Measurements from ENCODE around the gene ERFE.

The ERFE gene

GRCh38 chr2:238139196-238140039 lies 19.4 kb upstream of the ERFE start:
- DNase-seq (ENCODE audit: low read depth in 2 of 2), result peak in 1 of 2 donors; percentile 18

DNA sequence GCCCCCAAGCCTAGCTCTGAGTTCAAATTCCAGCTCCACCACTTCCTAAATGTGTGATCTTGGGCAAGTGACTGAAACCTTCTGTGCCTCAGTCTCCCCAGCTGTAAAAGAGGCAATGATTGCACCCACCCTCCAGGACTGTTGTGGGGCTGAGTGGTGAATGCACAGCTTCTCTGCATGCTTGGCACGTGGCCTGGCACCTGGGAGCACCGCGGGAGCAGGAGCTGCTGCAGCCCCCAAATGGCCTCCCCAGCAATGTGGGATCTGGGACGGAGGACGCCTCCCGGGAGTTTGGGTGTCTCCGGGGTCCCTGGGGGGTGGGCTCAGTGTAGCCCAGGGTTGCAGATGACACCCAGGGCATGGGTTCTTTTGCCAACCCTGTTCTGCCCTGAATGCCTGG lies 18.7 kb upstream of the ERFE start:
- no peak for DNase-seq (ENCODE audit: low read depth in 2 of 2)

GRCh38 chr2:238140721-238141540 lies 17.8 kb upstream of the ERFE start:
- DNase-seq (ENCODE audit: low read depth in 2 of 2), result no peak

GRCh38 chr2:238141541-238142318 lies 17.0 kb upstream of the ERFE start:
- DNase-seq (ENCODE audit: low read depth in 2 of 2), result no peak

DNA sequence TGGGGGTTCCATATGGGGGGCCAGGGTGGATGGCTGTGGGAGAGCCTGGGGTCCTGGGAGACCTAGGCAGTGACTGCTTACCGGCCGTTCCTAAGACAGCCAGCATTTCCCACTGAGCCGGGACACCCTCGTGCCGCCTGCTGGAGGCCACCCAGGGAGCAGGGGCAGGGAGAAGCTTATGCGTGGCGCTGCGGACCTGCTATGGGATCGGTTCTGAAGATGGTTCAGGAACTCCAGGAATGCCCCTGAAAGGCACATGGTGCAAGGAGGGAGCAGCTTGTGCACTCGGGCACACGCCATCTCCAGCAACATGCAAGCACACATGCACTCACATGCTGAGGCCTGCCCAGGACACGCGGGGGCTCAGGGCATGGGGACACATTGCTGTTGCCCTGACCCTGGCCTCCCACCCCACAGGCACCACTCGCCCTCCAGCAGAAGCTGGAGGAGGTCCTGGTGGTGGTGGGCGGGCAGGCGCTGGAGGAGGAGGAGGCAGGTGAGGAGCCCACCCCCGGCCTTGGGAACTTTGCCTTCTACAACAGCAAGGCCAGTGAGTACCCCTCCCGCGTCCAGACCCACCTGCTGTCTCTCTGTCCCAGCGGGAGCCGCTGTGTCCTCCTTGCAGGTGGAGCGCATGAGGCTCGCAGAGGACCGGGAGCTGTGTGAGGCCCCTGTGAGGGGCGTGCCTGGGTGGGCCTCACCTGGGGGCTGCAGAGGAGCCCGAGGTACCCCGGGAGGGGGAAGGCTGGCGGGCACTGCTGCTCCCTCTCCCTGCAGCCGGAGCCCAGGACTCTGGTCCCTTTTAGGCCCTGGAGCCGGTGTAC lies 16.2 kb upstream of the ERFE start:
- DNase-seq (ENCODE audit: low read depth in 2 of 2), result no peak

GRCh38 chr2:238143239-238143951 lies 15.4 kb upstream of the ERFE start:
- DNase-seq (ENCODE audit: low read depth in 2 of 2), result no peak

DNA sequence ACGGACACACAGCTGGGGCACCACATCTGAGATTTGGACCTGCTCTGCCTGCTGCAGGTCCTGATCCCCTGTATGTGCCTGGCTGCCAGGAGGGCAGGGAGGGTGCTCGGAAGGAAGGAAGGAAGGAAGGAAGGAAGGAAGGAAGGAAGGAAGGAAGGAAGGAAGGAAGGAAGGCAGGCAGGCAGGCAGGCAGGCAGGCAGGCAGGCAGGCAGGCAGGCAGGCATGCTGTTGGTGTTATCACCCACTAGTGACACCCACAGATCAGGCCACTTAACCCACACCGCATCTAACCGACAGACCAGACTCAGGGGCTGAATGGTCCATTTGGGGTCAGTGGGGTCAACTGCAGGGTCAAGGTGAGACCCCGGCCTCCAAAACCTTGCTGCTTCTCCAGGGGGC lies 14.5 kb upstream of the ERFE start:
- no peak for DNase-seq (ENCODE audit: low read depth in 2 of 2)

DNA sequence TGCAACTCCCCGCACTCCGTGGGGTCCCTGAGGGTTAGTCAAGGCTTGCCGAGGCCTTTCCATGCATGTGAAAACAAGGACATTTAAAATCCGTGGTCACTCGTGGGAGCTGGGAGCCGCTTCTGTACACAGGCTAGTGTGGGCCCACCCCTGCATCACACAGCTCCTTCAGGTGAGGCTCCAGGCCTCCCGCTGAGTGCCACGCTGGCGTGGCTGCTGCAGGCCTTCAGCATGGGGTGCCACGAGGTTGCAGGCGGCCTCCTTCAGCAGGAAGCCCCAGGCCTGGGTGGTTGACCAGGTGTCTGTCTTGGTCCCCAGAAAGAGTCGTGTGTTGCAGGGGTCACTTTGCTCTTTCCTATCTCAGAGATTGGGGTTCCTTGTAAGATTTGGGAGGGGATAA lies 13.7 kb upstream of the ERFE start:
- no peak for DNase-seq (ENCODE audit: low read depth in 2 of 2)

- no peak for DNase-seq (ENCODE audit: low read depth in 2 of 2)
Measured at GRCh38 chr2:238145851-238146250, 12.9 kb upstream of the ERFE start.

DNA sequence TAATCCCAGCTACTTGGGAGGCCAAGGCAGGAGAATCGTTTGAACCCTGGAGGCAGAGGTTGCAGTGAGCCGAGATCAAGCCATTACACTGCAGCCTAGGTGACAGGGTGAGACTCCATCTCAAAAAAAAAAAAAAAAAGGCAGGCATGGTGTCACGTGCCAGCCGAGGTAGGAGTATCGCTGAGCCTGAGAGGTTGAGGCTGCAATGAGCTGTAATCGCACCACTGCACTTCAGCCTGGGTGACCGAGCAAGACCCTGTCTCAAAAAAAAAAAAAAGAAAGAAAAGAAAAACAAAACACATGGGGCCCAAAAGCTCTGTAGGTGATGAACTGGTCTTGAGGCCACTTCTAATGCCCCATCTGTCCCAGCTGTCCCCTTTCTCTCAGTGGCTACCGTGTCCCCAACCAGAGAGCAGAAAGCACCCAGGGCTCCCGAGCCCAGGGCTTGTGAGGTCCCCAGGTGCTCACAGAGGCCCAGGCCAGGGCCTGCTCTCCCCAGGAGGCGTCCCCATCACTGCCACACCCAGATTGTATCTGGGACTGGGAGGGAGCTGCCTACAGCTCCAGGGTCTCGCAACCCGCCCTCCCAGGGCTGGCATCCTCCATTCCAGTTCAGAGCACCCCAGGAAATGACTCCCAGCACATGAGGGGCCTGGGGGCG lies 11.8 kb upstream of the ERFE start:
- DNase-seq (ENCODE audit: low read depth in 2 of 2), result no peak

- DNase-seq (ENCODE audit: low read depth in 2 of 2), result no peak
Measured at GRCh38 chr2:238148981-238149380, 9.8 kb upstream of the ERFE start.

DNA sequence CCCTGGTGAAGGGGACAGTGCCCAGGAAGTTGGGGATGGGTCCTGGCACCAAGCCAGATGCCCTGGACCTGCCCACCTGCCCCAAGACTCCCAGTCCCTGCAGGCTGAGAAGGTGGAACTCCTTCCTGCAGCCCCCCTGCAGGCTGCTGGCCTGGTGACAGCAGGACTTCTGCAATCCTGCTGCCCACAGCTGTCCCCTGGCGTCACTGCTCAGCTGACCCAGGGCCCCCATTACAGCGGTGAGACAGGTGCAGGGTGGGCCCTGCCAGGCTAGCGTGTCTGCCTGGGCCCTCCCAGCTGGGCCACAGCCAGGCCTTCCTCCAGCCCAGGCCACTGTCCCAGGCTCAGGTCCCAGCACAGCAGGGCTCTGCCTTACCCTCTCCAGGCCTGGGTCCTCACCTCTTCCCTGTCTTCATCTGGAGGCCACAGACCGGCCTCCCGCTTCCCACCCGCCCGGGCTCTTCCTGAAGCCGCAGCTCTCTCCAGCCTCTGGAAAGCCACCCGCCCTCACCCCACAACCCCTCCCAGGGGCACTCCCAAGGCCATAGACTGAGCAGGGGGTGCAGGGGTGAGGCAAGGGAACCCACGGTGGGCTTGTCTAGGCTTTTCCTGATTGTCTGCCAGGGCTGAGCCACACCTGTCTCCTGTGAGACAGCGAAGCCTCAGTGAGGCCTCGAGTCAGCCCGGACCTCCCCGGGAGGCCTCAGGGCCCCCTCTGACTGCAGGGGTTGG lies 8.8 kb upstream of the ERFE start:
- DNase-seq (ENCODE audit: low read depth in 2 of 2), result no peak

- DNase-seq (ENCODE audit: low read depth in 2 of 2), result no peak
Measured at GRCh38 chr2:238150686-238151085, 8.1 kb upstream of the ERFE start.

- DNase-seq (ENCODE audit: low read depth in 2 of 2), result no peak
Measured at GRCh38 chr2:238151205-238151604, 7.6 kb upstream of the ERFE start.

DNA sequence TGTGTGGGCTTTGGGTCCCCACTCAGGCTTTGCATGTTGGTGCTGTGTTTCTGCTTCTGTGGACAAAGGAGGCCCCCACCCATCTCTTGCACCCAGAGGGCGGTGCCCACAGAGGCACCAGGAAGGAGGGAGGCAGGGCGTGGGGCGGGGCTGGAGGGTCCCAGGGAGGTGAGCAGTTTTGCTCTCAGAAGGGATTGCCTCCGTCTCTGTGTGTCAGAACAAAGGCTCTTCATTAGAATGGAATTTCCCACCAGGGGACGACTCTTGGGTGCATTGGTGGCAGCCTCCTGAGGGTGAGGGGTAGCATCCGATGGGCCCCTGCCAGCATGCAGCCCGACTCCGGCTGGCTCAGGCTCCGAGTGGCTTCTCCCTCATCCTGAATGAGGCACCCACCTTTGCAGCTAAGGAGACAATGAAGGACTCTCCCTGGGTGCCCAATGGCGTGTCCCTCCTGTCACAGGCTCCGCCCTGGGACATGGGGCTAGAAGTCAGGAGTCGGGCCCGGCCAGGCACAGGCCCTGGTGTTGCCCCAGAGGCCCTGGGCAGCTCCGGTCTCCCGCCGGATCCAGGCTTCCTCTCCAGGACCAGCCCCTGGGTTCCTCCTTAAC lies 7.0 kb upstream of the ERFE start:
- no peak for DNase-seq (ENCODE audit: low read depth in 2 of 2)

DNA sequence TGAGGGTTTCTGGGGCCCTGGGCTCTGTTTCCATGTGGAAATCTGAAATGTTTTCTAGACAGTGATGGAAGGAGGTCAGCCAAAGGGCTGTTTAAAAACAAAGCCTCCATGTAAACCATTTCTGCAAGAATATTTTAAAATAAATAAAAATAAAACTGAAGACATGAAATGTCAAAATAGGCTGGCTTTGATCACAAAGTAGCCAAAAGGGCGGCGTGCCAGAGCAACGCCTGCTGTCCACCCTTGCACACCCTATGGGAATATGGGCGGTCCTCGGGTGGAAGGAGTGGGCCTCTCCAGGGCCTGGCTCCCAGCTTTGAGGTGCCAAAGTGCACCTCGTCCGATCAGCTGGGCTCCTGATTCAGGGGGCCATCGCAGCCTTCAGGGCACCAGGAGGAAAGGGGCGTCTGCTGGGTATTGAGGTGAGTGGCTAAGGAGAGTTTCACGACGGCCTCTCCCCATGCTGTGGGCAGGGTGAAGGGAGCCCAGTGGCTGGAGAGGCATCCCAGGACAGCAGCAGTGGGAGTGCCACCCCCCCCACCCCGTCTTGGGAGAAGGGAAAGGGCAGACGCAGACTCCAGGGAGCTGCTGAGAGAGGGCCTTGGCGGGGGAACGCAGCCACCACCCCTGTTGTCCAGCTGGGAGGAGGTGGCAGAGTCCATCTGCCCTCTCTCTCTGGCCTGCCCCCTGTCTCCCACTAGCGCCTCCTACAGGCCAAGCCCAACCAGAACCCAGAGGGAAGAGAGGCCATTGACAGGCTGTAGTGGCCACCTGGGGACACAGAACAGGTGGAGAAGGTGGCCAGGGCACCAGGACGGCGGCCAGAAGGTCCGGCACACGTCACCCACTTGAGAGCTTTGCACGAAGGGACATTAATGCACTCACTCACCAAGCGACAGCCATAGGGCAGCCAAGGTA lies 5.7 kb upstream of the ERFE start:
- no peak for DNase-seq (ENCODE audit: low read depth in 2 of 2)

GRCh38 chr2:238154570-238154969 lies 4.2 kb upstream of the ERFE start:
- DNase-seq (ENCODE audit: low read depth in 2 of 2), result no peak
